ENCODE results near the gene HNF4A.
"Not testable (repeated sequence)": the region's sequence is repeated elsewhere in the genome, so short reads cannot be mapped to it uniquely, and the experiment has no call there.

Gene HNF4A

GRCh38 chr20:44345941-44346340, 9.6 kb upstream of the HNF4A start:
- DNase-seq: not testable (repeated sequence)

GRCh38 chr20:44348168-44348659, 7.3 kb upstream of the HNF4A start:
- no peak for DNase-seq

- no peak for DNase-seq
Observed at GRCh38 chr20:44349349-44349748, 6.2 kb upstream of the HNF4A start.

GRCh38 chr20:44350567-44350966, 4.9 kb upstream of the HNF4A start:
- no peak for DNase-seq

- no peak for DNase-seq
Observed at GRCh38 chr20:44354979-44355497, 461 bp upstream of the HNF4A start.

GRCh38 chr20:44356353-44356723, 839 bp downstream of the HNF4A start:
- DNase-seq: no peak

- no peak for DNase-seq
Observed at GRCh38 chr20:44357020-44357419, 1.5 kb downstream of the HNF4A start.

- DNase-seq: no peak
Observed at GRCh38 chr20:44357555-44358125, 2.1 kb downstream of the HNF4A start.

GRCh38 chr20:44358776-44359175, 3.3 kb downstream of the HNF4A start:
- DNase-seq: no peak

- DNase-seq: no peak
Observed at GRCh38 chr20:44360221-44360620, 4.7 kb downstream of the HNF4A start.

- DNase-seq: no peak
Observed at GRCh38 chr20:44361021-44361420, 5.5 kb downstream of the HNF4A start.

GRCh38 chr20:44362466-44362940, 7.0 kb downstream of the HNF4A start:
- DNase-seq: no peak

- no peak for DNase-seq
Observed at GRCh38 chr20:44364068-44364467, 8.6 kb downstream of the HNF4A start.

GRCh38 chr20:44364780-44365179, 9.3 kb downstream of the HNF4A start:
- no peak for DNase-seq

- no peak for DNase-seq
Observed at GRCh38 chr20:44367746-44368145, 12.2 kb downstream of the HNF4A start.

GRCh38 chr20:44370639-44371218, 15.2 kb downstream of the HNF4A start:
- no peak for DNase-seq

GRCh38 chr20:44382641-44383040, 27.1 kb downstream of the HNF4A start:
- DNase-seq: no peak

- DNase-seq: peak; percentile 7
Observed at GRCh38 chr20:44384423-44385027, 29.0 kb downstream of the HNF4A start.

- DNase-seq: no peak
Observed at GRCh38 chr20:44388466-44389023, 33.0 kb downstream of the HNF4A start.

- DNase-seq: no peak
Observed at GRCh38 chr20:44389871-44390270, 34.4 kb downstream of the HNF4A start.

- DNase-seq: no peak
Observed at GRCh38 chr20:44390280-44390679, 34.8 kb downstream of the HNF4A start.

GRCh38 chr20:44392088-44392775, 36.7 kb downstream of the HNF4A start:
- DNase-seq: no peak

Data from DMS79 treated with DMSO at 0.1 percent for 48 hours (cell line).